ENCODE measurements around the gene RANBP9.

- no peak for TF ChIP-seq CTCF (IDR thresholded peaks at IDR 0.05 in 4 of 5, conservative IDR thresholded peaks at IDR 0.05 in 1 of 5)
- TF ChIP-seq POLR2A (IDR thresholded peaks at IDR 0.05) = no peak
Observed at GRCh38 chr6:13702809-13703302, 8.8 kb downstream of the RANBP9 start.

Measured in gastrocnemius medialis (tissue), 4 donors.